CD4-positive, alpha-beta T cell (primary cell): ENCODE results near the gene HS3ST3B1. TPM values are rescaled to one million over a fixed set of nuclear protein-coding genes. Genes with fewer than 3 reads are reported as not detected.

Experiments used
- ATAC-seq: fragments of 200-7000 bp; cut with Tn5 transposase; one replicate; pipeline ENCODE4 v1.10.0; 2022; ENCODE audit warnings: mild to moderate bottlenecking; ENCODE audit not compliant: poor library complexity
- CTCF ChIA-PET: fragments of 350-600 bp; sonication (Branson Sonifier 250); formaldehyde crosslinking; loops from one replicate; lab custom pipeline; 2021; ENCODE audit warnings: antibody characterized with exemption, inconsistent platforms; lab: Charles Lee
- POLR2A ChIA-PET: fragments of 350-600 bp; sonication (Branson Sonifier 250); formaldehyde crosslinking; loops from one replicate; lab custom pipeline; 2021; ENCODE audit warnings: antibody characterized with exemption, inconsistent platforms; lab: Charles Lee
- DNase-seq, 14 experiments: peaks; one replicate each; pipeline ENCODE4 v3.0.0-alpha.2; 2013 to 2020; ENCODE audit warnings: mixed read lengths in 2 of 14
- H3K27ac ChIP-seq, 2 donors: one replicate each; pipeline versions ENCODE4 v1.5.1 to v1.7.0; 2013; ENCODE audit warnings: low read length in 2 of 2, low read depth in 1 of 2, mild to moderate bottlenecking in 1 of 2
- H3K27me3 ChIP-seq, 2 experiments: 1 replicate in 1 of 2; 2 replicates in 1 of 2; pipeline versions ENCODE4 v1.6.1 to v1.7.0; 2013; ENCODE audit warnings: low read length in 2 of 2, control low read depth in 1 of 2, mild to moderate bottlenecking in 1 of 2, moderate library complexity in 1 of 2; ENCODE audit not compliant: insufficient read depth in 2 of 2, control insufficient read depth in 1 of 2
- H3K36me3 ChIP-seq: one replicate; pipeline ENCODE4 v1.6.1; 2013; ENCODE audit warnings: low read length, control low read depth; ENCODE audit not compliant: insufficient read depth
- H3K4me1 ChIP-seq: one replicate; pipeline ENCODE4 v1.6.1; 2013; ENCODE audit warnings: low read length, control low read depth; ENCODE audit not compliant: insufficient read depth
- H3K4me3 ChIP-seq: one replicate; pipeline ENCODE4 v1.5.1; 2013; ENCODE audit warnings: mild to moderate bottlenecking, low read length, moderate library complexity
- H3K9me3 ChIP-seq, 2 experiments: 1 replicate in 1 of 2; 2 replicates in 1 of 2; pipeline versions ENCODE4 v1.6.1 to v1.7.0; 2013; ENCODE audit warnings: low read length in 2 of 2, mild to moderate bottlenecking in 2 of 2, control low read depth in 1 of 2, moderate library complexity in 1 of 2; ENCODE audit not compliant: control insufficient read depth in 1 of 2, insufficient read depth in 1 of 2
- H3K27ac Mint-ChIP-seq: one replicate; pipeline ENCODE4 v1.8.0; 2020; ENCODE audit warnings: mixed read lengths
- H3K27me3 Mint-ChIP-seq: one replicate; pipeline ENCODE4 v1.8.0; 2021; ENCODE audit warnings: mixed read lengths
- H3K36me3 Mint-ChIP-seq: one replicate; pipeline ENCODE4 v1.8.0; 2021; ENCODE audit warnings: low read depth, mixed read lengths
- H3K4me1 Mint-ChIP-seq: one replicate; pipeline ENCODE4 v1.8.0; 2021; ENCODE audit warnings: low read depth, mixed read lengths
- H3K4me3 Mint-ChIP-seq: one replicate; pipeline ENCODE4 v1.8.0; 2020; ENCODE audit warnings: mild to moderate bottlenecking, mixed read lengths
- H3K9me3 Mint-ChIP-seq: one replicate; pipeline ENCODE4 v1.8.0; 2020; ENCODE audit warnings: mixed read lengths
- intact Hi-C, 2 experiments: fragments of 100-400 bp; cut with DNase I in 1 of 2; cut with micrococcal nuclease in 1 of 2; formaldehyde crosslinking; loops; one replicate each; pipeline versions ENCODE4 v1.15.1 to v1.9.0; 2023 to 2025; cut with DNase I, micrococcal nuclease
- total RNA-seq, 174 experiments: library from RNA in 2 of 174; stranded (reverse) in 2 of 174; gene quantifications; one replicate each; pipeline ENCODE4 v1.2.3 and lab custom pipeline; 2021 to 2026
- TF ChIP-seq, protein P1 (sequence below): fragments of 200-600 bp; IDR thresholded peaks from one replicate; pipeline ENCODE4 v1.8.0; 2022; ENCODE audit warnings: antibody characterized with exemption, mild to moderate bottlenecking

Gene HS3ST3B1
- total RNA-seq, 2 experiments from 2014 or later = 9.3 to 11.5 TPM

DNA sequence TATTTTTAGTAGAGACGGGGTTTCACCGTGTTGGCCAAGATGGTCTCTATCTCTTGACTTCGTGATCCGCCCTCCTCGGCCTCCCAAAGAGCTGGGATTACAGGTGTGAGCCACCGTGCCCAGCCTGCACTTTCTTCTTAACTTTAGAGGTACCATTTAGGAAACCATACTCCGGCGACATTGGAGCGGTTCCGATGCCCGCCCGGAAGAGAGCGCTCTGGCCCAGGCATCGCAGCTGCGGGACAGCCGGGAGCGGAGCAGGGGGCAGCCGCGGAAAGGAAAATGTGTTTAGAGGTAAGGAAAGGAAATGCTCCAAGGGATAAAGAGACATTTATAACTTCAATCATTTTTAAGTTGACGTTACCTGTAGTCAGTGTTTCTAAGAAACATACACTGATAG lies 6.0 kb upstream of the HS3ST3B1 start:
- Mint-ChIP-seq H3K4me1 (peaks cover 45% of the 10 kb centered on the region), H3K9me3 (no peaks in the 10 kb centered on the region), H3K27me3 (peaks cover 88% of the 10 kb centered on the region), H3K36me3 (peaks cover 3% of the 10 kb centered on the region), H3K27ac (no peak overlapping the region), H3K4me3 (peak overlapping the region; percentile 5)
- no peak overlapping the region for H3K27ac ChIP-seq
- H3K4me3 ChIP-seq = no peak overlapping the region
- peak in 1 of 14 experiments; percentile 32 for DNase-seq
- peaks cover 0 to 12% of the 10 kb centered on the region in 2 experiments for H3K9me3 ChIP-seq
- ChIA-PET CTCF (interaction anchor here (0.6 kb wide), 1 partner anchor 456 kb away, joined by 7 read pairs; no protein-coding TSS in a partner anchor), POLR2A (no interaction called here)
- no peaks in the 10 kb centered on the region for H3K36me3 ChIP-seq
- intact Hi-C loops = loop anchor here in 1 of 2 experiments (1.0 to 5.0 kb wide), 2 partner anchors 93 to 490 kb away; no protein-coding TSS in a partner anchor
- H3K4me1 ChIP-seq = peaks cover 36% of the 10 kb centered on the region
- no peak for ATAC-seq
- TF ChIP-seq, protein P1, sequence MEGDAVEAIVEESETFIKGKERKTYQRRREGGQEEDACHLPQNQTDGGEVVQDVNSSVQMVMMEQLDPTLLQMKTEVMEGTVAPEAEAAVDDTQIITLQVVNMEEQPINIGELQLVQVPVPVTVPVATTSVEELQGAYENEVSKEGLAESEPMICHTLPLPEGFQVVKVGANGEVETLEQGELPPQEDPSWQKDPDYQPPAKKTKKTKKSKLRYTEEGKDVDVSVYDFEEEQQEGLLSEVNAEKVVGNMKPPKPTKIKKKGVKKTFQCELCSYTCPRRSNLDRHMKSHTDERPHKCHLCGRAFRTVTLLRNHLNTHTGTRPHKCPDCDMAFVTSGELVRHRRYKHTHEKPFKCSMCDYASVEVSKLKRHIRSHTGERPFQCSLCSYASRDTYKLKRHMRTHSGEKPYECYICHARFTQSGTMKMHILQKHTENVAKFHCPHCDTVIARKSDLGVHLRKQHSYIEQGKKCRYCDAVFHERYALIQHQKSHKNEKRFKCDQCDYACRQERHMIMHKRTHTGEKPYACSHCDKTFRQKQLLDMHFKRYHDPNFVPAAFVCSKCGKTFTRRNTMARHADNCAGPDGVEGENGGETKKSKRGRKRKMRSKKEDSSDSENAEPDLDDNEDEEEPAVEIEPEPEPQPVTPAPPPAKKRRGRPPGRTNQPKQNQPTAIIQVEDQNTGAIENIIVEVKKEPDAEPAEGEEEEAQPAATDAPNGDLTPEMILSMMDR = peak; percentile 38
- peaks cover 33 to 50% of the 10 kb centered on the region in 2 experiments for H3K27me3 ChIP-seq

DNA sequence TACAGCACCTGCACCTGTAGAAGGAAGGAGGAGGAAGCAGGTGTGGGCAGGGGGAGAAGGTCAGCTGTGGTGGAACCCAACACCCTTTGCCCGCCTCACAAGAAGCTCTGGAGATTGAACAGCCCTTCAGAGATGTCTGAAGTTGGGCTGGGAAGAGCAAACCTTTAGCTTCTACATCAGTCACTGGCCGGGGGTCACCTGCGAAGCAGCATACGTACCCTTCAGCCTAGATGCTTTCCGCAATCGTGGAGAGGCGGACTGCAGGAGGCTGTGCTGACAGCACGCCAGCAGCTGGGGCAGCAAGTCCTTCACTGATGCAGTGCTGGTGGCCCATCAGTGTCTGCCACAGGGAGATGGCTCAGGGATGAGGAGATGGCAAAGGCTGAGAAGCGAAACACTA lies 5.2 kb upstream of the HS3ST3B1 start:
- TF ChIP-seq, protein P1 = no peak
- ChIA-PET POLR2A (interaction anchor here (1.0 kb wide), 1 partner anchor 63 kb away, joined by 3 read pairs; no protein-coding TSS in a partner anchor), CTCF (interaction anchor here (0.7 kb wide), 1 partner anchor 26 kb away, joined by 3 read pairs; no protein-coding TSS in a partner anchor)
- intact Hi-C loops = loop anchor here in 1 of 2 experiments (1.0 to 5.0 kb wide), 2 partner anchors 93 to 490 kb away; no protein-coding TSS in a partner anchor
- DNase-seq (no peak), ATAC-seq (no peak)
- Mint-ChIP-seq H3K4me3 (peak overlapping the region; percentile 31), H3K27ac (no peak overlapping the region), H3K4me1 (peaks cover 53% of the 10 kb centered on the region), H3K36me3 (peaks cover 8% of the 10 kb centered on the region), H3K27me3 (peaks cover 91% of the 10 kb centered on the region), H3K9me3 (no peaks in the 10 kb centered on the region)
- Histone ChIP-seq H3K36me3 (no peaks in the 10 kb centered on the region), H3K4me3 (no peak overlapping the region), H3K27ac (no peak overlapping the region), H3K27me3 (peaks cover 33 to 50% of the 10 kb centered on the region in 2 experiments), H3K9me3 (peaks cover 0 to 12% of the 10 kb centered on the region in 2 experiments), H3K4me1 (peaks cover 44% of the 10 kb centered on the region)

DNA sequence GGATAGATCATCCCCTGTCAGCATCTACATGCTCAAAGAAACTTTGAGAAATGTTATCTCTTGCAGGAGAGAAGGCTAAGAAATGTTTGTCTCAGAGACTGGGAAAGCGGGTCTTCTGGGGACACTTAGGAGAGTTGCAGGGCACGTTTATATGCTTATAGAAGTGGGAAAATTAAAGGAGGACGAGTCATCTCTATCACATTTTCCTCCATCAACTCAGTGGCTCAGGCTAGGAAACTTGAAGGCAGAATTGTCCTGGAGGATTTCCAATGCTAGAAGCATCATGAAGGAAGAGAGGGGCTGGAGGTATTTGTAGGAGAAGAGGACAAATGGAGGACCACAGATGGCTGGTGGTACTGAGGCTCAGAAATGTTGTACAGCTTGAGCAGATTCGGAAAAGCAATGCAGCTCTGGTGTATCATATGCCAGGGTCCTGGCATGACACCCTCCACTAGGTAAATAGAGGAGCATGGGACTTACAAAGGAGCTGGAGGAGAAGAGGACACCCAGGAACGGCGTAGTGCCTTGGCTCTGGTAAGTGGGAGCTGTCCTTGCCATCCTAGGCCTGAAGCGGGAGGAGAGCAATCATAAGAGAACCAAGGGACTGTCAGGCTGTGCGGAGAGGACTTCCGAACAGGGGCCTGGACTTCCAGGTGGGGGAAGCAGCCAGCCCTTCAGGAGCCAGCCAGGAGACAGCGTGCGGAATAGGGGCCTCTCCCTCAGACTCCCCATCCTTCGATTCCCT lies 4.5 kb upstream of the HS3ST3B1 start:
- ChIA-PET POLR2A (interaction anchor here (0.6 to 1.0 kb wide), 2 partner anchors 11 to 62 kb away, joined by 3 read pairs; no protein-coding TSS in a partner anchor), CTCF (interaction anchor here (0.7 kb wide), 1 partner anchor 25 kb away, joined by 3 read pairs; no protein-coding TSS in a partner anchor)
- peaks cover 13% of the 10 kb centered on the region for H3K36me3 Mint-ChIP-seq
- no peaks in the 10 kb centered on the region for H3K36me3 ChIP-seq
- DNase-seq (no peak), ATAC-seq (no peak)
- H3K27ac Mint-ChIP-seq = no peak overlapping the region
- peak overlapping the region; percentile 22 for H3K4me3 Mint-ChIP-seq
- H3K9me3 Mint-ChIP-seq = no peaks in the 10 kb centered on the region
- peaks cover 33 to 50% of the 10 kb centered on the region in 2 experiments for H3K27me3 ChIP-seq
- TF ChIP-seq, protein P1 = no peak
- peaks cover 56% of the 10 kb centered on the region for H3K4me1 Mint-ChIP-seq
- H3K4me1 ChIP-seq = peaks cover 44% of the 10 kb centered on the region
- H3K27ac ChIP-seq = no peak overlapping the region
- intact Hi-C loops = loop anchor here in 1 of 2 experiments (5.0 kb wide), 1 partner anchor 94 kb away; no protein-coding TSS in a partner anchor
- H3K27me3 Mint-ChIP-seq = peaks cover 87% of the 10 kb centered on the region
- no peak overlapping the region for H3K4me3 ChIP-seq
- peaks cover 0 to 12% of the 10 kb centered on the region in 2 experiments for H3K9me3 ChIP-seq
